Activated naive CD8-positive, alpha-beta T cell treated with anti-CD3 and anti-CD28 coated beads, Interleukin-2, amount 10 ng/mL, durations not matched to agents 7 days and 5 days (primary cell): ENCODE measurements around the gene LIPE. TPM values are rescaled to one million over a fixed set of nuclear protein-coding genes. Genes with fewer than 3 reads are reported as not detected.

Source experiments
- ATAC-seq: fragments of 150-1000 bp; cut with Tn5 transposase; one replicate; pipeline ENCODE4 v1.10.0; 2021; ENCODE audit warnings: low read depth, moderate library complexity
- POLR2A ChIA-PET: fragments of 350-600 bp; sonication (Branson Sonifier 250); formaldehyde crosslinking; loops from one replicate; lab custom pipeline; 2021; ENCODE audit warnings: antibody characterized with exemption; lab: Charles Lee
- DNase-seq: peaks from one replicate; pipeline ENCODE4 v3.0.0; 2021
- H3K27ac Mint-ChIP-seq: one replicate; pipeline ENCODE4 v1.8.0; 2022; ENCODE audit warnings: mild to moderate bottlenecking, mixed read lengths
- H3K27me3 Mint-ChIP-seq: one replicate; pipeline ENCODE4 v1.8.0; 2022; ENCODE audit warnings: mild to moderate bottlenecking, moderate library complexity, mixed read lengths
- H3K36me3 Mint-ChIP-seq: one replicate; pipeline ENCODE4 v1.8.0; 2021; ENCODE audit warnings: mild to moderate bottlenecking, mixed read lengths
- H3K4me1 Mint-ChIP-seq: one replicate; pipeline ENCODE4 v1.8.0; 2021; ENCODE audit warnings: mixed read lengths
- H3K4me3 Mint-ChIP-seq: one replicate; pipeline ENCODE4 v1.8.0; 2022; ENCODE audit warnings: mild to moderate bottlenecking, moderate library complexity, mixed read lengths
- H3K9me3 Mint-ChIP-seq: one replicate; pipeline ENCODE4 v1.8.0; 2021; ENCODE audit warnings: mixed read lengths
- total RNA-seq, 2 experiments: library from RNA; stranded (reverse); gene quantifications; one replicate each; pipeline ENCODE4 v1.2.3, GENCODE V29; 2021

LIPE gene
- total RNA-seq, 2 experiments from 2014 or later, result 34.6 to 35.1 TPM

- Mint-ChIP-seq H3K27me3 (no peaks in the 10 kb centered on the region), H3K9me3 (no peaks in the 10 kb centered on the region), H3K4me1 (peaks cover 20% of the 10 kb centered on the region), H3K27ac (no peak overlapping the region), H3K4me3 (no peak overlapping the region), H3K36me3 (no peaks in the 10 kb centered on the region)
- ATAC-seq, result no peak
- POLR2A ChIA-PET, result interaction anchor here (2.3 kb wide), 1 partner anchor 13 kb away, joined by 6 read pairs; no protein-coding TSS in a partner anchor
- DNase-seq, result no peak
Measured at GRCh38 chr19:42436006-42436405, 8.8 kb upstream of the LIPE start.

GRCh38 chr19:42435316-42435715 is 8.1 kb upstream of the LIPE start:
- Mint-ChIP-seq H3K27me3 (no peaks in the 10 kb centered on the region), H3K36me3 (no peaks in the 10 kb centered on the region), H3K4me1 (peaks cover 13% of the 10 kb centered on the region), H3K9me3 (no peaks in the 10 kb centered on the region), H3K27ac (no peak overlapping the region), H3K4me3 (no peak overlapping the region)
- DNase-seq (no peak), ATAC-seq (no peak)
- POLR2A ChIA-PET, result interaction anchor here (0.7 to 2.3 kb wide), 2 partner anchors 12 to 904 kb away, joined by 4 to 6 read pairs; no protein-coding TSS in a partner anchor

GRCh38 chr19:42433503-42434260 is 6.5 kb upstream of the LIPE start:
- peak; percentile 75 for ATAC-seq

GRCh38 chr19:42431486-42431885 is 4.3 kb upstream of the LIPE start:
- POLR2A ChIA-PET, result no interaction called here
- DNase-seq (no peak), ATAC-seq (no peak)
- H3K4me1 Mint-ChIP-seq, result peaks cover 7% of the 10 kb centered on the region
- H3K9me3 Mint-ChIP-seq, result no peaks in the 10 kb centered on the region
- H3K27ac Mint-ChIP-seq, result no peak overlapping the region
- H3K27me3 Mint-ChIP-seq, result no peaks in the 10 kb centered on the region
- no peak overlapping the region for H3K4me3 Mint-ChIP-seq
- no peaks in the 10 kb centered on the region for H3K36me3 Mint-ChIP-seq

More at GRCh38 chr19:42433503-42434260, 6.5 kb upstream of the LIPE start:
- Mint-ChIP-seq H3K27me3 (no peaks in the 10 kb centered on the region), H3K4me3 (no peak overlapping the region), H3K36me3 (no peaks in the 10 kb centered on the region), H3K4me1 (peaks cover 9% of the 10 kb centered on the region), H3K27ac (peak overlapping the region; percentile 65), H3K9me3 (no peaks in the 10 kb centered on the region)
- DNase-seq, result peak; percentile 65
- POLR2A ChIA-PET, result interaction anchor here (0.6 to 2.3 kb wide), 3 partner anchors 10 to 331 kb away, joined by 3 to 6 read pairs (median 3); no protein-coding TSS in a partner anchor

GRCh38 chr19:42428676-42429075 is 1.5 kb upstream of the LIPE start:
- Mint-ChIP-seq H3K36me3 (no peaks in the 10 kb centered on the region), H3K9me3 (no peaks in the 10 kb centered on the region), H3K4me3 (no peak overlapping the region), H3K27me3 (no peaks in the 10 kb centered on the region), H3K27ac (no peak overlapping the region), H3K4me1 (peaks cover 12% of the 10 kb centered on the region)
- POLR2A ChIA-PET, result interaction anchor here (0.5 kb wide), 1 partner anchor 11 kb away, joined by 3 read pairs; no protein-coding TSS in a partner anchor
- ATAC-seq (no peak), DNase-seq (no peak)

GRCh38 chr19:42426643-42427042 is 545 bp downstream of the LIPE start:
- Mint-ChIP-seq H3K4me3 (no peak overlapping the region), H3K36me3 (no peaks in the 10 kb centered on the region), H3K9me3 (no peaks in the 10 kb centered on the region), H3K27me3 (no peaks in the 10 kb centered on the region), H3K4me1 (peaks cover 20% of the 10 kb centered on the region), H3K27ac (no peak overlapping the region)
- ATAC-seq, result no peak
- POLR2A ChIA-PET, result no interaction called here
- DNase-seq, result no peak

GRCh38 chr19:42424712-42425131 is 2.5 kb downstream of the LIPE start:
- DNase-seq (no peak), ATAC-seq (no peak)
- H3K4me1 Mint-ChIP-seq, result peaks cover 38% of the 10 kb centered on the region
- no peaks in the 10 kb centered on the region for H3K27me3 Mint-ChIP-seq
- H3K4me3 Mint-ChIP-seq, result peak overlapping the region; percentile 92
- H3K27ac Mint-ChIP-seq, result no peak overlapping the region
- H3K36me3 Mint-ChIP-seq, result peaks cover 2% of the 10 kb centered on the region
- H3K9me3 Mint-ChIP-seq, result no peaks in the 10 kb centered on the region
- POLR2A ChIA-PET, result no interaction called here

- DNase-seq (no peak), ATAC-seq (no peak)
- H3K27ac Mint-ChIP-seq, result peak overlapping the region; percentile 16
- no peaks in the 10 kb centered on the region for H3K9me3 Mint-ChIP-seq
- POLR2A ChIA-PET, result interaction anchor here (1.5 kb wide), 1 partner anchor 13 kb away, joined by 3 read pairs; no protein-coding TSS in a partner anchor
- peak overlapping the region; percentile 92 for H3K4me3 Mint-ChIP-seq
- peaks cover 38% of the 10 kb centered on the region for H3K4me1 Mint-ChIP-seq
- H3K36me3 Mint-ChIP-seq, result peaks cover 2% of the 10 kb centered on the region
- H3K27me3 Mint-ChIP-seq, result no peaks in the 10 kb centered on the region
Measured at GRCh38 chr19:42424345-42424707, 2.9 kb downstream of the LIPE start.

GRCh38 chr19:42423462-42424344 is 3.5 kb downstream of the LIPE start:
- H3K27ac Mint-ChIP-seq, result peak overlapping the region; percentile 88
- H3K9me3 Mint-ChIP-seq, result no peaks in the 10 kb centered on the region
- peaks cover 38% of the 10 kb centered on the region for H3K4me1 Mint-ChIP-seq
- POLR2A ChIA-PET, result interaction anchor here (0.8 to 1.7 kb wide), 8 partner anchors 9 to 348 kb away, joined by 3 to 7 read pairs (median 4); partner anchors contain the start of genes PAFAH1B3 and ZNF574
- ATAC-seq (peak; percentile 96), DNase-seq (peak; percentile 92)
- no peaks in the 10 kb centered on the region for H3K27me3 Mint-ChIP-seq
- peak overlapping the region; percentile 92 for H3K4me3 Mint-ChIP-seq
- H3K36me3 Mint-ChIP-seq, result peaks cover 2% of the 10 kb centered on the region

- DNase-seq, result no peak
- Mint-ChIP-seq H3K27me3 (no peaks in the 10 kb centered on the region), H3K4me3 (peak overlapping the region; percentile 92), H3K4me1 (peaks cover 36% of the 10 kb centered on the region), H3K9me3 (no peaks in the 10 kb centered on the region), H3K36me3 (peaks cover 3% of the 10 kb centered on the region), H3K27ac (peak overlapping the region; percentile 88)
- ATAC-seq, result peak; percentile 44
- POLR2A ChIA-PET, result interaction anchor here (0.6 to 1.7 kb wide), 8 partner anchors 12 to 347 kb away, joined by 3 to 7 read pairs (median 4); partner anchors contain the start of genes PAFAH1B3 and ZNF574
Measured at GRCh38 chr19:42422901-42423461, 4.2 kb downstream of the LIPE start.

- ATAC-seq (no peak), DNase-seq (no peak)
- Mint-ChIP-seq H3K4me1 (peaks cover 36% of the 10 kb centered on the region), H3K36me3 (peaks cover 3% of the 10 kb centered on the region), H3K27ac (peak overlapping the region; percentile 88), H3K27me3 (no peaks in the 10 kb centered on the region), H3K4me3 (peak overlapping the region; percentile 92), H3K9me3 (no peaks in the 10 kb centered on the region)
- POLR2A ChIA-PET, result interaction anchor here (0.6 to 1.7 kb wide), 5 partner anchors 13 to 346 kb away, joined by 3 to 7 read pairs (median 4); partner anchors contain the start of gene ZNF574
Measured at GRCh38 chr19:42422092-42422900, 4.9 kb downstream of the LIPE start.

- POLR2A ChIA-PET, result no interaction called here
- no peaks in the 10 kb centered on the region for H3K27me3 Mint-ChIP-seq
- ATAC-seq (no peak), DNase-seq (no peak)
- peak overlapping the region; percentile 43 for H3K27ac Mint-ChIP-seq
- H3K4me3 Mint-ChIP-seq, result peak overlapping the region; percentile 92
- H3K36me3 Mint-ChIP-seq, result peaks cover 3% of the 10 kb centered on the region
- H3K4me1 Mint-ChIP-seq, result peaks cover 36% of the 10 kb centered on the region
- no peaks in the 10 kb centered on the region for H3K9me3 Mint-ChIP-seq
Measured at GRCh38 chr19:42421591-42422031, 5.6 kb downstream of the LIPE start.
